CD14-positive monocyte (primary cell): ENCODE data around the gene HTRA3. TPM values are rescaled to one million over a fixed set of nuclear protein-coding genes. Genes with fewer than 3 reads are reported as not detected.

Source experiments
- DNase-seq, 3 donors: peaks; one replicate each; pipeline ENCODE4 v3.0.0-alpha.2; 2011 to 2022
- H2AFZ ChIP-seq: 2 replicates; pipeline ENCODE4 v1.6.0; 2012; ENCODE audit warnings: mild to moderate bottlenecking, low read depth, low read length, inconsistent platforms; ENCODE audit not compliant: insufficient read depth, poor library complexity, severe bottlenecking
- H3K27ac ChIP-seq, 2 donors: 1 replicate in 1 of 2; 2 replicates in 1 of 2; pipeline ENCODE4 v1.5.1; 2012 to 2013; ENCODE audit warnings: low read length in 2 of 2, control low read depth in 1 of 2, inconsistent platforms in 1 of 2, low read depth in 1 of 2, mild to moderate bottlenecking in 1 of 2
- H3K27me3 ChIP-seq, 2 donors: one replicate each; pipeline versions ENCODE4 v1.6.0 to v1.6.1; 2011 to 2013; ENCODE audit warnings: low read length in 2 of 2; ENCODE audit not compliant: control insufficient read depth in 2 of 2, insufficient read depth in 2 of 2
- H3K36me3 ChIP-seq, 2 donors: replicated peaks in 1 of 2; 1 replicate in 1 of 2; 2 replicates in 1 of 2; pipeline versions ENCODE4 v1.5.1 to v1.6.1; 2012 to 2013; ENCODE audit warnings: low read length in 2 of 2, control low read depth in 1 of 2, inconsistent platforms in 1 of 2, mild to moderate bottlenecking in 1 of 2; ENCODE audit not compliant: insufficient read depth in 2 of 2, control insufficient read depth in 1 of 2
- H3K4me1 ChIP-seq, 2 donors: 1 replicate in 1 of 2; 2 replicates in 1 of 2; pipeline versions ENCODE4 v1.5.1 to v1.6.1; 2012 to 2013; ENCODE audit warnings: low read length in 2 of 2, control low read depth in 1 of 2, inconsistent platforms in 1 of 2, mild to moderate bottlenecking in 1 of 2, moderate library complexity in 1 of 2; ENCODE audit not compliant: insufficient read depth in 2 of 2, control insufficient read depth in 1 of 2
- H3K4me2 ChIP-seq: replicated peaks from 2 replicates; pipeline ENCODE3; 2012; ENCODE audit warnings: low read length, moderate library complexity, mild to moderate bottlenecking; ENCODE audit not compliant: poor library complexity, severe bottlenecking; ENCODE audit errors: extremely low read depth
- H3K4me3 ChIP-seq, 3 experiments: fragments of 200-600 bp in 1 of 3; sonication (generic) in 1 of 3; replicated peaks in 1 of 3; 1 replicate in 2 of 3; 2 replicates in 1 of 3; pipeline ENCODE4 v1.5.1; 2011 to 2013; ENCODE audit warnings: low read length in 3 of 3, mild to moderate bottlenecking in 3 of 3, control low read depth in 2 of 3, low read depth in 2 of 3, inconsistent platforms in 1 of 3, moderate library complexity in 1 of 3
- H3K79me2 ChIP-seq: 2 replicates; pipeline ENCODE4 v1.6.0; 2012; ENCODE audit warnings: mild to moderate bottlenecking, control low read depth, inconsistent platforms, low read length, moderate library complexity; ENCODE audit not compliant: insufficient read depth
- H3K9ac ChIP-seq: 2 replicates; pipeline ENCODE4 v1.6.0; 2017; ENCODE audit warnings: low read length, mild to moderate bottlenecking; ENCODE audit not compliant: insufficient read depth, poor library complexity, severe bottlenecking
- H3K9me3 ChIP-seq, 2 donors: replicated peaks in 1 of 2; 1 replicate in 1 of 2; 2 replicates in 1 of 2; pipeline versions ENCODE4 v1.5.1 to v1.6.1; 2012 to 2013; ENCODE audit warnings: low read length in 2 of 2, control low read depth in 1 of 2; ENCODE audit not compliant: control insufficient read depth in 1 of 2, insufficient read depth in 1 of 2
- H4K20me1 ChIP-seq: 2 replicates; pipeline ENCODE4 v1.6.0; 2012; ENCODE audit warnings: mild to moderate bottlenecking, low read length, control low read depth, moderate library complexity; ENCODE audit not compliant: insufficient read depth
- H3K27ac Mint-ChIP-seq, 7 donors: one replicate each; pipeline ENCODE4 v1.8.0; 2020; ENCODE audit warnings: mild to moderate bottlenecking in 7 of 7, mixed read lengths in 7 of 7, moderate library complexity in 6 of 7, inconsistent platforms in 2 of 7
- H3K27me3 Mint-ChIP-seq, 3 donors: one replicate each; pipeline ENCODE4 v1.8.0; 2021 to 2022; ENCODE audit warnings: low read depth in 3 of 3, mild to moderate bottlenecking in 3 of 3, mixed read lengths in 3 of 3, moderate library complexity in 3 of 3, inconsistent platforms in 1 of 3
- H3K36me3 Mint-ChIP-seq, 2 donors: one replicate each; pipeline ENCODE4 v1.8.0; 2020; ENCODE audit warnings: mixed read lengths in 2 of 2, inconsistent platforms in 1 of 2, mild to moderate bottlenecking in 1 of 2
- H3K4me1 Mint-ChIP-seq: one replicate; pipeline ENCODE4 v1.8.0; 2020; ENCODE audit warnings: mild to moderate bottlenecking, mixed read lengths
- H3K4me3 Mint-ChIP-seq, 2 donors: one replicate each; pipeline ENCODE4 v1.8.0; 2020; ENCODE audit warnings: mild to moderate bottlenecking in 2 of 2, mixed read lengths in 2 of 2, moderate library complexity in 1 of 2
- H3K9me3 Mint-ChIP-seq, 7 donors: one replicate each; pipeline ENCODE4 v1.8.0; 2020 to 2022; ENCODE audit warnings: mixed read lengths in 7 of 7, mild to moderate bottlenecking in 6 of 7, moderate library complexity in 6 of 7, inconsistent platforms in 2 of 7
- WGBS: methylation state at CpG from one replicate; pipeline ENCODE4 v1.1.5; 2013; ENCODE audit warnings: missing lambda C conversion rate; ENCODE audit not compliant: insufficient coverage; 5-methylcytosine and 5-hydroxymethylcytosine counted together
- intact Hi-C, 2 donors: fragments of 100-400 bp; cut with micrococcal nuclease; formaldehyde crosslinking; loops; one replicate each; pipeline versions ENCODE4 v1.15.0 to v1.15.1; 2023
- polyA plus RNA-seq, 3 donors: library from polyadenylated mRNA; depleted of rRNA in 1 of 3; unstranded in 2 of 3; stranded (reverse) in 1 of 3; fragments of 300-500 nt in 2 of 3; fragments of >200 nt in 1 of 3; fragmentation: Illumina TruSeq in 2 of 3; gene quantifications; 1 replicate in 2 of 3; 2 replicates in 1 of 3; pipeline ENCODE4 v1.2.3, GENCODE V29; 2012 to 2021
- TF ChIP-seq, protein P1 (sequence below): fragments of 200-600 bp; IDR thresholded peaks from one replicate; pipeline ENCODE4 v1.8.0; 2022; ENCODE audit warnings: antibody characterized with exemption, mild to moderate bottlenecking

HTRA3 gene
- polyA plus RNA-seq, 3 donors = not detected

DNA sequence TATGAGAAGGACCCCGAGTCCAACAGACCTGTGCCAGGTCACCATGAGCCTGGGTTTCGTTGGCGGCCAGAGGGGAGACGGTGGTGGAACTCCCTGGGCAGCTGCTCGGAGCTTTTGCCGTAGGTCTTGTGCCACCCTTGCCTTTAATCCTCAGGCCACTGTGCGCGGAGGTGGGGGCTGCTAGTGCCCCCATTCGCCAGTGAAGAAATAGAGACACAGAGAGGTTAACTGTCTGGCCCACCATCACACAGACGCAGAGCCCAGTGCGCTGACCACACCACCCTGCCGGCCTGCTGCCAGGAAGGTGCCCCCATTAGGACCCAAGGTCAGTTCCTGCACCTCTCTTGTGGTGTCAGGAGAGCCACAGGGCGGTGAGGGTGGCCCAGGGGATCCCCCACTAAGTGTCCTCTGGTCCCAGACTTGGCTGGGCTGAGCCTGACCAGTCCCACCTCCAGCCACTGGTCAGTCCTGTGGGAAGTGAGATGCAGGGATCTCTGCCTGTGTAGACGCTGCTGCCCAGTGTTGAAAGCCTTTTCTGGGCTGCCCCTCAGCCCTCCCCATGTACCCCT, 28.3 kb upstream of the HTRA3 start:
- Histone ChIP-seq H3K9ac (no peak overlapping the region), H3K79me2 (no peaks in the 10 kb centered on the region), H3K36me3 (peaks cover 58 to 71% of the 10 kb centered on the region in 2 donors), H3K9me3 (no peaks in the 10 kb centered on the region), H3K27me3 (no peaks in the 10 kb centered on the region), H3K4me1 (peaks cover 19 to 25% of the 10 kb centered on the region in 2 donors), H3K4me3 (no peak overlapping the region), H4K20me1 (peaks cover 73% of the 10 kb centered on the region), H3K4me2 (no peak overlapping the region), H3K27ac (no peak overlapping the region), H2AFZ (no peak overlapping the region)
- TF ChIP-seq, protein P1, sequence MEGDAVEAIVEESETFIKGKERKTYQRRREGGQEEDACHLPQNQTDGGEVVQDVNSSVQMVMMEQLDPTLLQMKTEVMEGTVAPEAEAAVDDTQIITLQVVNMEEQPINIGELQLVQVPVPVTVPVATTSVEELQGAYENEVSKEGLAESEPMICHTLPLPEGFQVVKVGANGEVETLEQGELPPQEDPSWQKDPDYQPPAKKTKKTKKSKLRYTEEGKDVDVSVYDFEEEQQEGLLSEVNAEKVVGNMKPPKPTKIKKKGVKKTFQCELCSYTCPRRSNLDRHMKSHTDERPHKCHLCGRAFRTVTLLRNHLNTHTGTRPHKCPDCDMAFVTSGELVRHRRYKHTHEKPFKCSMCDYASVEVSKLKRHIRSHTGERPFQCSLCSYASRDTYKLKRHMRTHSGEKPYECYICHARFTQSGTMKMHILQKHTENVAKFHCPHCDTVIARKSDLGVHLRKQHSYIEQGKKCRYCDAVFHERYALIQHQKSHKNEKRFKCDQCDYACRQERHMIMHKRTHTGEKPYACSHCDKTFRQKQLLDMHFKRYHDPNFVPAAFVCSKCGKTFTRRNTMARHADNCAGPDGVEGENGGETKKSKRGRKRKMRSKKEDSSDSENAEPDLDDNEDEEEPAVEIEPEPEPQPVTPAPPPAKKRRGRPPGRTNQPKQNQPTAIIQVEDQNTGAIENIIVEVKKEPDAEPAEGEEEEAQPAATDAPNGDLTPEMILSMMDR = no peak
- H3K9me3 Mint-ChIP-seq = peaks cover 0 to 6% (median 0%) of the 10 kb centered on the region in 7 donors
- peaks cover 0 to 1% (median 1%) of the 10 kb centered on the region in 3 donors for H3K27me3 Mint-ChIP-seq
- no peak for DNase-seq
- H3K4me1 Mint-ChIP-seq = peaks cover 44% of the 10 kb centered on the region
- H3K4me3 Mint-ChIP-seq = no peak overlapping the region
- intact Hi-C loops = loop anchor here in 1 of 2 donors (5.0 kb wide), 1 partner anchor 64 kb away; no protein-coding TSS in a partner anchor
- WGBS = 92% methylated on average over 12 of the region's 14 CpGs
- peak overlapping the region in 3 of 7 donors; percentile 54 to 85 (median 63) for H3K27ac Mint-ChIP-seq
- peaks cover 54 to 70% of the 10 kb centered on the region in 2 donors for H3K36me3 Mint-ChIP-seq

DNA sequence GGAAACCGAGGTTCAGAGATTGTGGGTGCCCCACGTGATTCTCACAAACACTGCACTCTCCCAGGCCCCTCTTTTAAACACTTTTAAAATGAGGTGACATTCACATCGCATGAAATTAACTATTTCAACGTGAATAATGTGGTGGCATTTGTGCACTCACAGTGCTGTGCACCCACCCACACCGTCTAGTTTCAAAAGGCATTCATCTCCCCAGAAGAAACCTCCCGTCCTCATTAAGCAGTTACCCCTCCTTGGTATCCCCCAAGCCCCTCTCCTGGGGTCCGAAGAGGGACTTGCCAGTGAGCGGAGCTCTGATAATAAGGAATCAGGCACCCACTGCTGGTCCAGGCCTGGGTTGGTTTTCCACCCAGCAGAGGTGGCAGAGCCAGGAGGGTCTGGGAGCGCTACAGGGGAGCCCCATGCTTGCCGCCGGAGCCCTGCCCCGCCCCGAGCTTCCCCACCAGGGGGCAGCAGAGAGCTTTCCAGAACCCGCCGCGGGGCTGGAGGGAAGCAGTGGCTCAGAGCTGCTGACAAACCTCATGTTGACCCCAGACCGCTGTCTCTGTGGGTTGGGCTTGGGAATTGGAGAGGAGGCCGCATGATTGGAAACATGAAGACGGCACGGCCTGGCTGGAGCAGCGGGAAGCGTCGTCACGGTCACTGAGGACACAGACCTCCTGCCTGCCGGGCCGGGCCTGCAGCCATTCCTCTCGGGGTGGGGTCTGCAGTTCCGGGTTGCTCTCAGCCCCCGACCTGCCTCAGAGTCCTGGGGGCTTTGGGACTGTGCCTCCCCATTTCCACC, 27.5 kb upstream of the HTRA3 start:
- H3K27me3 ChIP-seq = no peaks in the 10 kb centered on the region
- TF ChIP-seq, protein P1 = peak; percentile 97
- no peaks in the 10 kb centered on the region for H3K79me2 ChIP-seq
- no peak overlapping the region for H3K4me3 ChIP-seq
- H3K4me2 ChIP-seq = no peak overlapping the region
- peaks cover 1 to 3% (median 1%) of the 10 kb centered on the region in 3 donors for H3K27me3 Mint-ChIP-seq
- H3K9me3 ChIP-seq = no peaks in the 10 kb centered on the region
- peaks cover 0 to 6% (median 0%) of the 10 kb centered on the region in 7 donors for H3K9me3 Mint-ChIP-seq
- peaks cover 65% of the 10 kb centered on the region for H4K20me1 ChIP-seq
- peaks cover 47 to 62% of the 10 kb centered on the region in 2 donors for H3K36me3 Mint-ChIP-seq
- H3K9ac ChIP-seq = no peak overlapping the region
- peak overlapping the region in 2 of 7 donors; percentile 63 to 85 for H3K27ac Mint-ChIP-seq
- peak; percentile 61 to 67 (median 66) for DNase-seq
- no peak overlapping the region for H3K27ac ChIP-seq
- intact Hi-C loops = loop anchor here (1.0 to 5.0 kb wide), 3 partner anchors 65 to 163 kb away; no protein-coding TSS in a partner anchor
- H2AFZ ChIP-seq = no peak overlapping the region
- WGBS = 43% methylated on average over 26 of the region's 29 CpGs
- no peak overlapping the region for H3K4me3 Mint-ChIP-seq
- H3K36me3 ChIP-seq = peaks cover 50 to 63% of the 10 kb centered on the region in 2 donors
- peaks cover 19 to 25% of the 10 kb centered on the region in 2 donors for H3K4me1 ChIP-seq
- H3K4me1 Mint-ChIP-seq = peaks cover 48% of the 10 kb centered on the region
